Measurements from ENCODE around the gene TPCN2. TPM values are rescaled to one million over a fixed set of nuclear protein-coding genes. Genes with fewer than 3 reads are reported as not detected.

The TPCN2 gene
- total and polyA plus RNA-seq, 2 donors: 14.0 to 14.4 TPM

DNA sequence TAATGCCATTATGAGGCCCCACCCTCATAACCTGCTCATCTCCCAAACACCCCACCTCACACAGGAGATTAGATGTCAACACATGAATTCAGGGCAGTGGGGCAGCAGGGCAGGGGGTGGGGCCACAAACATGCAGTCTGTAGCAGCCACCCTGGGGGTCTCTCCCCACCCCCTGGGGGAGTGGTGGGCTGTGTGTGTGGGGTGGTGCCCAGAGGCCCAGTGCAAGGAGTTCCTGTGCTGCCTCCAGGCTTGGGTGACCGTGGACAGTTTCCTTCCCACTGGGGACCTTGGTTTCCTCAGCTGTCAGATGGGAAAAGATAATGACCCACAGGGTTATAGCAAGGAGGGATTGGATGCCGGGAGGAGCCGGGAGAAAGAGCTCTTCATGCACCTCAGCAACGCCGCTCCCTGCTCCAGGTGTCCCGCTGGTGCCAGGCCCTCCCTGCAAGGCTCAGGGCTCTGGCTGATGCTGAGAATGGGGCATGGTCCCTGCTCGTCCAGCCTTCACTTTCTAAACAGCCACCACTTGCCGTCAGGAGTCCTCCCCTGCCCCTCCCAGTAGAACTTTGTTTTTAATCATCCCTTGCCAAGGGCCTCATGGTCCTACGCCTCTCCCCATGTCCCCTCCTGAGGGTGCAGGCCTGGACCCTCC lies 33.7 kb upstream of the TPCN2 start:
- no peaks in the 10 kb centered on the region for H3K36me3 ChIP-seq (ENCODE audit: insufficient read depth)
- H3K4me1 ChIP-seq (ENCODE audit: insufficient read depth): no peaks in the 10 kb centered on the region
- 51% methylated on average over 9 of the region's 9 CpGs for WGBS
- peak overlapping the region; percentile 87 for H3K27ac ChIP-seq (ENCODE audit: low read depth)
- DNase-seq (ENCODE audit: extremely low spot score): no peak
- H3K4me3 ChIP-seq (ENCODE audit: low read depth, low read length): no peak overlapping the region

DNA sequence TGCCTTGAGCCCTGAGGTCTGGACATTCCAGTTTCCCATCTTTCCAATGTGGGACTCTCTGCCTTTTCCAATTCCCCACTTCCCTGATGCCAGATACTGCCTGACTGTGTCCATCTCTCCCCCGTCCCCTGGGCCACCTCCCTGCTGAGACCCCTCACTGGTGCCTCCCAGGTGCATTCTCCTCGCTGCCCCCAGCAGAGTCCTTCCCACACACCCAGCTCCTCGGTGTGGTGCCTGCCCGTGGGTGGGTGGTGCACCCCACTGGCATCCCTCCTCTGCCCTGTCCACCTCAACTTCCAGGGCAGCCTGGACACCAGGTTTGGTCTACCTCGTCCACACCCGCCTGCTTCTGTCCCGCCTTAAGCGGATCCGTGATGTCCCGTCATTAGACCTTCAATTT lies 30.8 kb upstream of the TPCN2 start:
- DNase-seq (ENCODE audit: extremely low spot score): no peak
- Histone ChIP-seq H3K27ac (ENCODE audit: low read depth) (no peak overlapping the region), H3K4me1 (ENCODE audit: insufficient read depth) (no peaks in the 10 kb centered on the region), H3K36me3 (ENCODE audit: insufficient read depth) (no peaks in the 10 kb centered on the region), H3K4me3 (ENCODE audit: low read depth, low read length) (no peak overlapping the region)
- 91% methylated on average over 10 of the region's 10 CpGs for WGBS

GRCh38 chr11:69018924-69019323 lies 29.8 kb upstream of the TPCN2 start:
- no peaks in the 10 kb centered on the region for H3K36me3 ChIP-seq (ENCODE audit: insufficient read depth)
- H3K4me1 ChIP-seq (ENCODE audit: insufficient read depth): no peaks in the 10 kb centered on the region
- H3K4me3 ChIP-seq (ENCODE audit: low read depth, low read length): no peak overlapping the region
- WGBS: 51% methylated on average over 13 of the region's 13 CpGs
- no peak overlapping the region for H3K27ac ChIP-seq (ENCODE audit: low read depth)
- no peak for DNase-seq (ENCODE audit: extremely low spot score)

DNA sequence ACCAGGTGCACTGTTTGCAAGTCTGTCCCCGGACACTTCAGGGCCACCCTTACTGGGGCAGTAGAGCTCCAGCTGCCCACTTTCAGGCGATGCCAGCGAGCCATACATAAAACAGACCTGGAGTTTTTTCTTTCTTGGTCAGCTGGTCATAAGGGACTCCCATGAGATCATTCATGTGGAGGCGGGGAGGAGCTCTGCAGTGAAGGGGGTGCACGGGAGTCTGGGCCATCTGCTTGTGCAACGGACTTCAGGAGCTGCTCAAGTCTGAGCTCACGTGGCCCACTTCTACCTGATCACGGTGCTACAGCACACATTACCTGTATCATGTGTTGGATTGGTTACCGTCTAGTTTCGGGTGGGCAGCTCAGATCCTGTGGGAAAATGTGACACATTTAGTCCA lies 26.5 kb upstream of the TPCN2 start:
- H3K36me3 ChIP-seq (ENCODE audit: insufficient read depth): no peaks in the 10 kb centered on the region
- H3K27ac ChIP-seq (ENCODE audit: low read depth): no peak overlapping the region
- no peaks in the 10 kb centered on the region for H3K4me1 ChIP-seq (ENCODE audit: insufficient read depth)
- no peak for DNase-seq (ENCODE audit: extremely low spot score)
- WGBS: 62% methylated on average over 10 of the region's 10 CpGs
- H3K4me3 ChIP-seq (ENCODE audit: low read depth, low read length): no peak overlapping the region

GRCh38 chr11:69024509-69024908 lies 24.2 kb upstream of the TPCN2 start:
- no peaks in the 10 kb centered on the region for H3K4me1 ChIP-seq (ENCODE audit: insufficient read depth)
- no peak overlapping the region for H3K4me3 ChIP-seq (ENCODE audit: low read depth, low read length)
- no peak overlapping the region for H3K27ac ChIP-seq (ENCODE audit: low read depth)
- DNase-seq (ENCODE audit: extremely low spot score): no peak
- no peaks in the 10 kb centered on the region for H3K36me3 ChIP-seq (ENCODE audit: insufficient read depth)
- 90% methylated on average over 6 of the region's 6 CpGs for WGBS

- no peak for DNase-seq (ENCODE audit: extremely low spot score)
- WGBS: 77% methylated on average over 9 of the region's 9 CpGs
- no peak overlapping the region for H3K4me3 ChIP-seq (ENCODE audit: low read depth, low read length)
- H3K36me3 ChIP-seq (ENCODE audit: insufficient read depth): no peaks in the 10 kb centered on the region
- no peaks in the 10 kb centered on the region for H3K4me1 ChIP-seq (ENCODE audit: insufficient read depth)
- H3K27ac ChIP-seq (ENCODE audit: low read depth): no peak overlapping the region
Observed at GRCh38 chr11:69027704-69028372, 20.9 kb upstream of the TPCN2 start.

DNA sequence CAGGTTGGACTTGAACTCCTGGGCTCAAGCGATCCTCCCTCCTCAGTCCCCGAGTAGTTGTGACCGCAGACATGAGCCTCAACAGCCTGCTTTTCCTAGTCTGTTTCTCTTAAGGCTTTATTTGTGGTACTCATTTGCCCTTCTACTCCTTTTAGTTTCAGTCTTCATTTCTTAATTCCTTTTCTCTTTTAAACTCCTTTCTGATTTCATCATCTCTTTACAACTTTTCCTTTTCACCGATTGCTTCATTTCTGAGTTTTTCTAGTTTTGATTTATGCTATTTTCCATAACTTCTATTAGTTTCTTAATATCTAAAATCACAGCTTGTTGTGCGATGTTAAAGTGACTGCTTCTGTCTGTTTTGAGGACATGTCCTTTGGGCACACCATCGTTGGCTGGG lies 18.4 kb upstream of the TPCN2 start:
- Histone ChIP-seq H3K27ac (ENCODE audit: low read depth) (no peak overlapping the region), H3K4me1 (ENCODE audit: insufficient read depth) (no peaks in the 10 kb centered on the region), H3K4me3 (ENCODE audit: low read depth, low read length) (no peak overlapping the region), H3K36me3 (ENCODE audit: insufficient read depth) (no peaks in the 10 kb centered on the region)
- DNase-seq (ENCODE audit: extremely low spot score): no peak
- WGBS: 79% methylated on average over 6 of the region's 6 CpGs

DNA sequence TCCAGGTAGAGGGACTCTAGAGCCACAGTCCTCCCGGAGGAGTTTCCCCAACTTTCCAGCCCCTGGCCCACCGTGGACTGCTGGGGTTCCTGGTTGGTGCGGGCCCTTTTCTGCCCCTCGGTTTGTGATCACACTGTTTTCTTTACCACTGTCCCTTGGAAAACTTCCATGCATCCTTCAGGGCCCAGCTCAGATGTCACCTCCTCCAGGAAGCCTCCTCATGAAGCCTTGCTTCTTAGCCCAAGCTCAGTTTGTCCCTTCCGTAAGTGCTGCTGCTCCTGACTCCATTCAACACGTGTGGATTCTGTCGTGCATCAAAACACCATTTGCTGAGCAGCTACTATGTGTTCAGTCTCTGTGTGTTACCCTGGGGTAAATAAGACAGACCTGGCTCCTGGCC lies 15.9 kb upstream of the TPCN2 start:
- 87% methylated on average over 7 of the region's 7 CpGs for WGBS
- no peak overlapping the region for H3K4me3 ChIP-seq (ENCODE audit: low read depth, low read length)
- no peak overlapping the region for H3K27ac ChIP-seq (ENCODE audit: low read depth)
- H3K36me3 ChIP-seq (ENCODE audit: insufficient read depth): no peaks in the 10 kb centered on the region
- DNase-seq (ENCODE audit: extremely low spot score): no peak
- H3K4me1 ChIP-seq (ENCODE audit: insufficient read depth): no peaks in the 10 kb centered on the region

DNA sequence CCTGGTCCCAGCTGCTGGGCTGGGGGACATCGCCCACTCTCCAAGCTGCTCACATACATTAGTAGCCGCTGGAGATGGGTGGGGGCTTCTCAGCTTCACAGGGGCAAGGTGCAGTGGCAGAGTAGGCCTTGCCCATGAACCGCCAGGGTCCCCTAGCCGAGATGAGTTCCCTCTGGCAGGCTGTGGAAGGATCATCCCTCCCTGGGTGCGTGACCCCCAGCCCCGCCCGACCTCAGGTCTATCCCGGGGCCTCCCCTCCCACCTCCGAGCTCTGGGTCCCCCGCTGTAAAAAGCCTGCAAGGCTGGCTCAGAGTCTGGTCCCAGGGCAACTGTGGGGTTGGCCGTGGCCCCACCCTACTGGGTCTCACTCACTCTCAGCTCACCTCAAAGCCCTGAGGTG lies 15.3 kb upstream of the TPCN2 start:
- no peak overlapping the region for H3K27ac ChIP-seq (ENCODE audit: low read depth)
- H3K4me1 ChIP-seq (ENCODE audit: insufficient read depth): no peaks in the 10 kb centered on the region
- 78% methylated on average over 11 of the region's 11 CpGs for WGBS
- H3K4me3 ChIP-seq (ENCODE audit: low read depth, low read length): no peak overlapping the region
- DNase-seq (ENCODE audit: extremely low spot score): no peak
- H3K36me3 ChIP-seq (ENCODE audit: insufficient read depth): no peaks in the 10 kb centered on the region

GRCh38 chr11:69034123-69034867 lies 14.4 kb upstream of the TPCN2 start:
- no peak for DNase-seq (ENCODE audit: extremely low spot score)
- H3K36me3 ChIP-seq (ENCODE audit: insufficient read depth): no peaks in the 10 kb centered on the region
- H3K4me3 ChIP-seq (ENCODE audit: low read depth, low read length): no peak overlapping the region
- 83% methylated on average over 22 of the region's 22 CpGs for WGBS
- no peaks in the 10 kb centered on the region for H3K4me1 ChIP-seq (ENCODE audit: insufficient read depth)
- H3K27ac ChIP-seq (ENCODE audit: low read depth): no peak overlapping the region

- Histone ChIP-seq H3K27ac (ENCODE audit: low read depth) (no peak overlapping the region), H3K36me3 (ENCODE audit: insufficient read depth) (no peaks in the 10 kb centered on the region), H3K4me1 (ENCODE audit: insufficient read depth) (no peaks in the 10 kb centered on the region), H3K4me3 (ENCODE audit: low read depth, low read length) (no peak overlapping the region)
- DNase-seq (ENCODE audit: extremely low spot score): no peak
- WGBS: 42% methylated on average over 21 of the region's 21 CpGs
Observed at GRCh38 chr11:69035150-69035945, 13.4 kb upstream of the TPCN2 start.

- WGBS: 38% methylated on average over 11 of the region's 11 CpGs
- H3K36me3 ChIP-seq (ENCODE audit: insufficient read depth): no peaks in the 10 kb centered on the region
- no peak for DNase-seq (ENCODE audit: extremely low spot score)
- no peaks in the 10 kb centered on the region for H3K4me1 ChIP-seq (ENCODE audit: insufficient read depth)
- no peak overlapping the region for H3K4me3 ChIP-seq (ENCODE audit: low read depth, low read length)
- peak overlapping the region; percentile 24 for H3K27ac ChIP-seq (ENCODE audit: low read depth)
Observed at GRCh38 chr11:69035946-69036340, 12.8 kb upstream of the TPCN2 start.

DNA sequence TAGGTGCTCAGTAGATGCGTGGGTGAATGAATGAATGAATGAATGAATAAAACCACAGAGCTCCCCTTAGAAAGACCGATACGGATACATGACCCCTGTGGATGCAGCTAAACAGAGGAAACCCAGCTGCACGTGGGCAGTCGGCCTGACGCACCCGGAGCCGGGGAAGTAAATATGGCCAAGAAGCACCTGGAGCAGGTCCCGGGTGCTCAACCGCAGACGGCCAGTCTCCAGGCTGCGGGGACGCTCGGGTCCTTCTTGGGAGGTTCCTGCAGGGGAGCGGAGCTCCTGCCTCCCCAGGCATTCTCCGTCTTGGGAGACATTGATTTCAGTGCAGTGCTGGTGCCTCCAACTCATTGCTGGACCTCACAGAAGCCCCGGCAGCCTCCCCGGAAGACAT lies 11.7 kb upstream of the TPCN2 start:
- Histone ChIP-seq H3K4me3 (ENCODE audit: low read depth, low read length) (no peak overlapping the region), H3K4me1 (ENCODE audit: insufficient read depth) (no peaks in the 10 kb centered on the region), H3K27ac (ENCODE audit: low read depth) (no peak overlapping the region), H3K36me3 (ENCODE audit: insufficient read depth) (no peaks in the 10 kb centered on the region)
- DNase-seq (ENCODE audit: extremely low spot score): no peak
- WGBS: 85% methylated on average over 18 of the region's 18 CpGs

All from urinary bladder (tissue), 4 donors.